Measurements from ENCODE around the gene PHC2.

DNA sequence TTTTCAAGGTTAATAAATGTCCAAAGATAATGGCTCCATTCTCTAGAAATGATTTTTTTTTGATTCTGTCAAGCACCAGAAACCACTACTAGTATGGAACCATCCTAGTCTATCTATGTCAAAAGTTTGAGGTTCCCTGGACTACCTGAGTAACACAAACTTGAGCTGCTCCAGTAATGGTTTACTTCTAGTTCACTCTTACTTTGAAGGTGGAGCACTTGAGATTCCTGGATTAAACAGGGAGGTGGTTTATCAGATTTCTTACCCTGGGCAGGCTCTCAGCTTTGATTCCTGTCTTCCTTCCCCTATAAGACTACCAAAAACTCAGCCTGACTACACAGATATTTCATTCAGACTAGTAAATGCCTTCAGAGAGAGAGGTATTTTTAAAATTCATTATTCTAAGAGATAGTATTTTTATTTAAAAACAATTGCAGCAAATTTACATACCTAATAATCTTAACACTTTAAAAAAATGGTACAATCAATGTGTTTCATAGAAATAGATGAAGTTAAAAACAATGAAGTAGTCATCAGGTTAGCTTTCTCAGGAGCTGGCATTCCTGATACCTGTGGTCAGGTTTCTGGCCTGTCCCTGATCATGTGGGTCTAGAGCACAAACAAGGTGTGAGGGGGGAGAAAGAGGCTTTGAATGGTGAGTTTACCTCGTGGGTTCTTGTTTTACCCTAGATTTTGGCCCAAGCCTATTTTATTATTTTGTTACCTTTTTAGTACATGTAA is 23.4 kb downstream of the PHC2 start:
- TF ChIP-seq CTCF (IDR thresholded peaks at IDR 0.05; ENCODE audit: low read length) (no peak), EZH2 (IDR thresholded peaks at IDR 0.05; ENCODE audit: borderline replicate concordance, low read length) (no peak)
